Smooth muscle cell (in vitro differentiated cells): ENCODE measurements around the gene PEX19. TPM values are rescaled to one million over a fixed set of nuclear protein-coding genes. Genes with fewer than 3 reads are reported as not detected.

Experiments used
- DNase-seq: peaks from one replicate; lab custom pipeline; 2025; ENCODE audit not compliant: unreplicated experiment; lab: John Stamatoyannopoulos, UW
- H2AFZ ChIP-seq: fragments of 200-600 bp; sonication (generic); 2 replicates; pipeline ENCODE4 v1.6.0; 2016; ENCODE audit warnings: antibody characterized with exemption, low read depth, mild to moderate bottlenecking
- H3F3A ChIP-seq: fragments of 200-600 bp; sonication (generic); 2 replicates; pipeline ENCODE4 v1.6.0; 2017; ENCODE audit warnings: antibody characterized with exemption, low read depth
- H3K27ac ChIP-seq: fragments of 200-600 bp; sonication (generic); 2 replicates; pipeline ENCODE4 v1.5.1; 2016; ENCODE audit warnings: low read depth, mild to moderate bottlenecking
- H3K27me3 ChIP-seq: fragments of 200-600 bp; sonication (generic); 2 replicates; pipeline ENCODE4 v1.6.1; 2016; ENCODE audit warnings: low read depth, mild to moderate bottlenecking
- H3K36me3 ChIP-seq: fragments of 200-600 bp; sonication (generic); 2 replicates; pipeline ENCODE4 v1.5.1; 2016; ENCODE audit warnings: low read depth
- H3K4me1 ChIP-seq: fragments of 200-600 bp; sonication (generic); 2 replicates; pipeline ENCODE4 v1.5.1; 2016; ENCODE audit warnings: low read depth
- H3K4me2 ChIP-seq: fragments of 200-600 bp; sonication (generic); 2 replicates; pipeline ENCODE4 v1.6.0; 2016; ENCODE audit warnings: mild to moderate bottlenecking
- H3K4me3 ChIP-seq: fragments of 200-600 bp; sonication (generic); 2 replicates; pipeline ENCODE4 v1.5.1; 2016; ENCODE audit warnings: mild to moderate bottlenecking
- H3K79me2 ChIP-seq: fragments of 200-600 bp; sonication (generic); 2 replicates; pipeline ENCODE4 v1.6.0; 2016; ENCODE audit warnings: low read depth, mild to moderate bottlenecking
- H3K9ac ChIP-seq: fragments of 200-600 bp; sonication (generic); 2 replicates; pipeline ENCODE4 v1.6.0; 2016; ENCODE audit warnings: low read depth
- H3K9me3 ChIP-seq: fragments of 200-600 bp; sonication (generic); replicated peaks from 2 replicates; pipeline ENCODE4 v1.5.1; 2016; ENCODE audit warnings: low read depth
- H4K20me1 ChIP-seq: fragments of 200-600 bp; sonication (generic); 2 replicates; pipeline ENCODE4 v1.6.0; 2016; ENCODE audit warnings: low read depth
- CTCF ChIP-seq: fragments of 200-600 bp; sonication (generic); IDR thresholded peaks from 2 replicates; pipeline ENCODE4 v1.5.1; 2017; ENCODE audit warnings: borderline replicate concordance, mild to moderate bottlenecking, antibody characterized with exemption; ENCODE audit not compliant: insufficient read depth, poor library complexity, severe bottlenecking
- WGBS: methylation state at CpG from one replicate; pipeline ENCODE4 v1.1.7; 2016; ENCODE audit warnings: low lambda C conversion rate; 5-methylcytosine and 5-hydroxymethylcytosine counted together
- polyA plus RNA-seq: library from polyadenylated mRNA; unstranded; fragments of >200 nt; fragmentation: Nextera tagmentation; extraction: Ambion mirVana; gene quantifications from 2 replicates; pipeline ENCODE4 v1.2.1, GENCODE V29; 2016
- total RNA-seq: library from RNA; depleted of rRNA; stranded (reverse); fragments of >200 nt; gene quantifications from 2 replicates; pipeline ENCODE4 v1.2.3, GENCODE V29; 2014

The PEX19 gene
- total and polyA plus RNA-seq, 2 experiments from 2014 or later, result 34.5 to 47.1 TPM

- H4K20me1 ChIP-seq, result peaks cover 76% of the 10 kb centered on the region
- H3K27ac ChIP-seq, result no peak overlapping the region
- no peaks in the 10 kb centered on the region for H3K9me3 ChIP-seq
- no peak overlapping the region for H2AFZ ChIP-seq
- H3K4me1 ChIP-seq, result peaks cover 34% of the 10 kb centered on the region
- H3K79me2 ChIP-seq, result peaks cover 47% of the 10 kb centered on the region
- no peak overlapping the region for H3K4me3 ChIP-seq
- TF ChIP-seq CTCF, result no peak
- H3K36me3 ChIP-seq, result no peaks in the 10 kb centered on the region
- 73% methylated on average over 7 of the region's 7 CpGs for WGBS
- DNase-seq, result no peak
- peaks cover 23% of the 10 kb centered on the region for H3F3A ChIP-seq
- no peaks in the 10 kb centered on the region for H3K27me3 ChIP-seq
- H3K9ac ChIP-seq, result no peak overlapping the region
- peak overlapping the region; percentile 1 for H3K4me2 ChIP-seq
Observed at GRCh38 chr1:160258177-160258798, 26.6 kb downstream of the PEX19 start.

- Histone ChIP-seq H3K27ac (no peak overlapping the region), H3K36me3 (no peaks in the 10 kb centered on the region), H3K9me3 (no peaks in the 10 kb centered on the region), H3K79me2 (peaks cover 50% of the 10 kb centered on the region), H4K20me1 (peaks cover 83% of the 10 kb centered on the region), H2AFZ (no peak overlapping the region), H3K9ac (no peak overlapping the region), H3K4me3 (no peak overlapping the region), H3K27me3 (no peaks in the 10 kb centered on the region), H3F3A (peaks cover 27% of the 10 kb centered on the region), H3K4me1 (peaks cover 34% of the 10 kb centered on the region), H3K4me2 (peak overlapping the region; percentile 53)
- no peak for TF ChIP-seq CTCF
- WGBS, result 97% methylated on average over 6 of the region's 6 CpGs
- DNase-seq, result no peak
Observed at GRCh38 chr1:160257411-160258015, 27.4 kb downstream of the PEX19 start.

GRCh38 chr1:160256396-160257046, 28.4 kb downstream of the PEX19 start:
- Histone ChIP-seq H4K20me1 (peaks cover 93% of the 10 kb centered on the region), H3K27ac (peak overlapping the region; percentile 0), H3K9me3 (no peaks in the 10 kb centered on the region), H3K4me2 (peak overlapping the region; percentile 53), H3K4me3 (no peak overlapping the region), H3F3A (peaks cover 26% of the 10 kb centered on the region), H3K27me3 (no peaks in the 10 kb centered on the region), H3K9ac (no peak overlapping the region), H2AFZ (no peak overlapping the region), H3K36me3 (no peaks in the 10 kb centered on the region), H3K79me2 (peaks cover 53% of the 10 kb centered on the region), H3K4me1 (peaks cover 34% of the 10 kb centered on the region)
- WGBS, result 26% methylated on average over 3 of the region's 3 CpGs
- no peak for TF ChIP-seq CTCF
- no peak for DNase-seq
